Neural cell (in vitro differentiated cells): Measurements from ENCODE around the gene BFSP1. TPM values are rescaled to one million over a fixed set of nuclear protein-coding genes. Genes with fewer than 3 reads are reported as not detected.

Experiments
- H2AFZ ChIP-seq: fragments of 200-600, 300-800 bp; sonication (generic), shearing (Covaris generic); 2 replicates; pipeline ENCODE4 v1.6.0; 2014; ENCODE audit warnings: low read depth, mild to moderate bottlenecking, antibody characterized with exemption, low read length, moderate library complexity
- H3F3A ChIP-seq: fragments of 200-600 bp; shearing (Covaris generic); 2 replicates; pipeline ENCODE4 v1.6.1; 2016; ENCODE audit warnings: mild to moderate bottlenecking, moderate library complexity, mixed read lengths, antibody characterized with exemption, low read length; ENCODE audit not compliant: insufficient read depth, poor library complexity, severe bottlenecking
- H3K27ac ChIP-seq: fragments of 200-600, 300-800 bp; sonication (generic), shearing (Covaris generic); 2 replicates; pipeline ENCODE4 v1.5.1; 2014; ENCODE audit warnings: mild to moderate bottlenecking, low read length, moderate library complexity
- H3K27me3 ChIP-seq: fragments of 300-800, 200-600 bp; sonication (generic), shearing (Covaris generic); 2 replicates; pipeline ENCODE4 v1.6.0; 2014; ENCODE audit warnings: mild to moderate bottlenecking, low read depth, low read length, moderate library complexity; ENCODE audit not compliant: insufficient read depth
- H3K36me3 ChIP-seq: fragments of 300-800, 200-600 bp; sonication (generic), shearing (Covaris generic); 2 replicates; pipeline ENCODE4 v1.5.1; 2014; ENCODE audit warnings: mild to moderate bottlenecking, antibody characterized with exemption, low read length, moderate library complexity; ENCODE audit not compliant: insufficient read depth
- H3K4me2 ChIP-seq: fragments of 300-800, 200-600 bp; sonication (generic), shearing (Covaris generic); 2 replicates; pipeline ENCODE4 v1.6.0; 2014; ENCODE audit warnings: mild to moderate bottlenecking, low read length
- H3K4me3 ChIP-seq: fragments of 300-800, 200-600 bp; sonication (generic), shearing (Covaris generic); 2 replicates; pipeline ENCODE4 v1.5.1; 2014; ENCODE audit warnings: mild to moderate bottlenecking, low read length, moderate library complexity
- H3K79me2 ChIP-seq: fragments of 200-600 bp; shearing (Covaris generic); replicated peaks from 2 replicates; pipeline ENCODE4 v1.6.0; 2014; ENCODE audit warnings: mild to moderate bottlenecking, low read length, moderate library complexity; ENCODE audit not compliant: insufficient read depth
- H3K9ac ChIP-seq: fragments of 300-800, 200-600 bp; sonication (generic), shearing (Covaris generic); 2 replicates; pipeline ENCODE4 v1.6.1; 2016; ENCODE audit warnings: mild to moderate bottlenecking, low read length, mixed read lengths
- H3K9me2 ChIP-seq: fragments of 200-600 bp; shearing (Covaris generic); 2 replicates; pipeline ENCODE4 v1.6.1; 2016; ENCODE audit warnings: mild to moderate bottlenecking, low read length, mixed read lengths; ENCODE audit not compliant: insufficient read depth
- H3K9me3 ChIP-seq: fragments of 200-600, 300-800 bp; sonication (generic), shearing (Covaris generic); 2 replicates; pipeline ENCODE4 v1.6.1; 2016; ENCODE audit warnings: mild to moderate bottlenecking, mixed run types, low read length, moderate library complexity, mixed read lengths
- H4K20me1 ChIP-seq: fragments of 200-600 bp; shearing (Covaris generic); 2 replicates; pipeline ENCODE4 v1.6.1; 2016; ENCODE audit warnings: mild to moderate bottlenecking, mixed run types; ENCODE audit not compliant: insufficient read depth
- EP300 ChIP-seq: fragments of 450-650 bp; conservative IDR thresholded peaks from 2 replicates; pipeline ENCODE4 v1.6.1; 2014; ENCODE audit warnings: antibody characterized with exemption, mild to moderate bottlenecking, moderate library complexity; ENCODE audit not compliant: poor library complexity, severe bottlenecking
- EZH2 ChIP-seq: fragments of 200-600, 300-800 bp; shearing (Covaris generic), sonication (generic); IDR thresholded peaks from 2 replicates; pipeline ENCODE4 v1.6.1; 2014; ENCODE audit warnings: antibody characterized with exemption, low read length, borderline replicate concordance, mild to moderate bottlenecking; ENCODE audit not compliant: insufficient read depth, poor library complexity, severe bottlenecking
- MXI1 ChIP-seq: fragments of 450-650 bp; conservative IDR thresholded peaks from 2 replicates; pipeline ENCODE4 v1.6.1; 2014; ENCODE audit warnings: antibody characterized with exemption, mild to moderate bottlenecking; ENCODE audit not compliant: poor library complexity, severe bottlenecking
- POLR2AphosphoS5 ChIP-seq: IDR thresholded peaks from 2 replicates; pipeline ENCODE4 v1.6.1; 2012
- RAD21 ChIP-seq: fragments of 450-650 bp; conservative IDR thresholded peaks from 2 replicates; pipeline ENCODE4 v1.6.1; 2014; ENCODE audit warnings: antibody characterized with exemption, mild to moderate bottlenecking, moderate library complexity
- SMC3 ChIP-seq: fragments of 450-650 bp; conservative IDR thresholded peaks from 2 replicates; pipeline ENCODE4 v1.6.1; 2014; ENCODE audit warnings: antibody characterized with exemption, mild to moderate bottlenecking, moderate library complexity; ENCODE audit not compliant: poor library complexity
- TAF1 ChIP-seq: IDR thresholded peaks from 2 replicates; pipeline ENCODE4 v1.6.1; 2012; ENCODE audit warnings: low read depth
- polyA plus RNA-seq: library from polyadenylated mRNA; depleted of rRNA; stranded (reverse); fragments of >200 nt; gene quantifications from 2 replicates; pipeline ENCODE4 v1.2.3, GENCODE V29; 2014
- TF ChIP-seq, protein P1 (sequence below): fragments of 450-650 bp; IDR thresholded peaks from 2 replicates; pipeline ENCODE4 v1.5.1; 2014; ENCODE audit warnings: antibody characterized with exemption, mild to moderate bottlenecking, moderate library complexity; ENCODE audit not compliant: poor library complexity, severe bottlenecking
- TF ChIP-seq, protein P2 (sequence below): IDR thresholded peaks from 2 replicates; pipeline ENCODE4 v1.6.1; 2012; ENCODE audit warnings: borderline replicate concordance

Gene BFSP1
- polyA plus RNA-seq, 1 donor from 2014 or later, result 1.3 TPM

DNA sequence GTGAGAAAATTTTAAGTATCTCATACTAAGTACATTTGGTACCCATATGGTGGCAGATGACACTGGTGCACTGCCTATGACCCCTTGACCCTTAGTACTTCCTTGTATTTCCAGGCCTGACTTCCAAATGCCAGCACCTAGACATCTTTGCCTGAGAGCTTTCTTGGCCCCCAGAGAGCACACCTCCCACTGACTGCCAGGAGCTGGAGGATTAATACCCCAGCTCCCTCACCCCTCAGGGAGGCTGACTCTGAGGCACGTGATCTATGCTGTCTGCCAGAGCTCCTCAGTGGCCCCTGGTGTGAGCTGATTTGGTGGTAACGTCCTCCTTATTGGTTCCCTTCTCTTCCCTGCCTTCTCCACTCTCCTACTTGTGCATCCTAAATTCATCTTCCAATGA, 38.0 kb downstream of the BFSP1 start:
- Histone ChIP-seq H3K9me2 (no peaks in the 10 kb centered on the region), H3F3A (no peaks in the 10 kb centered on the region), H3K4me2 (no peak overlapping the region), H3K9ac (no peak overlapping the region), H3K27ac (no peak overlapping the region), H4K20me1 (no peaks in the 10 kb centered on the region), H3K27me3 (no peaks in the 10 kb centered on the region), H3K36me3 (no peaks in the 10 kb centered on the region), H3K4me3 (no peak overlapping the region), H2AFZ (no peak overlapping the region), H3K9me3 (no peaks in the 10 kb centered on the region), H3K79me2 (no peaks in the 10 kb centered on the region)
- TF ChIP-seq, protein P1, sequence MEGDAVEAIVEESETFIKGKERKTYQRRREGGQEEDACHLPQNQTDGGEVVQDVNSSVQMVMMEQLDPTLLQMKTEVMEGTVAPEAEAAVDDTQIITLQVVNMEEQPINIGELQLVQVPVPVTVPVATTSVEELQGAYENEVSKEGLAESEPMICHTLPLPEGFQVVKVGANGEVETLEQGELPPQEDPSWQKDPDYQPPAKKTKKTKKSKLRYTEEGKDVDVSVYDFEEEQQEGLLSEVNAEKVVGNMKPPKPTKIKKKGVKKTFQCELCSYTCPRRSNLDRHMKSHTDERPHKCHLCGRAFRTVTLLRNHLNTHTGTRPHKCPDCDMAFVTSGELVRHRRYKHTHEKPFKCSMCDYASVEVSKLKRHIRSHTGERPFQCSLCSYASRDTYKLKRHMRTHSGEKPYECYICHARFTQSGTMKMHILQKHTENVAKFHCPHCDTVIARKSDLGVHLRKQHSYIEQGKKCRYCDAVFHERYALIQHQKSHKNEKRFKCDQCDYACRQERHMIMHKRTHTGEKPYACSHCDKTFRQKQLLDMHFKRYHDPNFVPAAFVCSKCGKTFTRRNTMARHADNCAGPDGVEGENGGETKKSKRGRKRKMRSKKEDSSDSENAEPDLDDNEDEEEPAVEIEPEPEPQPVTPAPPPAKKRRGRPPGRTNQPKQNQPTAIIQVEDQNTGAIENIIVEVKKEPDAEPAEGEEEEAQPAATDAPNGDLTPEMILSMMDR, result no peak
- TF ChIP-seq, protein P2, sequence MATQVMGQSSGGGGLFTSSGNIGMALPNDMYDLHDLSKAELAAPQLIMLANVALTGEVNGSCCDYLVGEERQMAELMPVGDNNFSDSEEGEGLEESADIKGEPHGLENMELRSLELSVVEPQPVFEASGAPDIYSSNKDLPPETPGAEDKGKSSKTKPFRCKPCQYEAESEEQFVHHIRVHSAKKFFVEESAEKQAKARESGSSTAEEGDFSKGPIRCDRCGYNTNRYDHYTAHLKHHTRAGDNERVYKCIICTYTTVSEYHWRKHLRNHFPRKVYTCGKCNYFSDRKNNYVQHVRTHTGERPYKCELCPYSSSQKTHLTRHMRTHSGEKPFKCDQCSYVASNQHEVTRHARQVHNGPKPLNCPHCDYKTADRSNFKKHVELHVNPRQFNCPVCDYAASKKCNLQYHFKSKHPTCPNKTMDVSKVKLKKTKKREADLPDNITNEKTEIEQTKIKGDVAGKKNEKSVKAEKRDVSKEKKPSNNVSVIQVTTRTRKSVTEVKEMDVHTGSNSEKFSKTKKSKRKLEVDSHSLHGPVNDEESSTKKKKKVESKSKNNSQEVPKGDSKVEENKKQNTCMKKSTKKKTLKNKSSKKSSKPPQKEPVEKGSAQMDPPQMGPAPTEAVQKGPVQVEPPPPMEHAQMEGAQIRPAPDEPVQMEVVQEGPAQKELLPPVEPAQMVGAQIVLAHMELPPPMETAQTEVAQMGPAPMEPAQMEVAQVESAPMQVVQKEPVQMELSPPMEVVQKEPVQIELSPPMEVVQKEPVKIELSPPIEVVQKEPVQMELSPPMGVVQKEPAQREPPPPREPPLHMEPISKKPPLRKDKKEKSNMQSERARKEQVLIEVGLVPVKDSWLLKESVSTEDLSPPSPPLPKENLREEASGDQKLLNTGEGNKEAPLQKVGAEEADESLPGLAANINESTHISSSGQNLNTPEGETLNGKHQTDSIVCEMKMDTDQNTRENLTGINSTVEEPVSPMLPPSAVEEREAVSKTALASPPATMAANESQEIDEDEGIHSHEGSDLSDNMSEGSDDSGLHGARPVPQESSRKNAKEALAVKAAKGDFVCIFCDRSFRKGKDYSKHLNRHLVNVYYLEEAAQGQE, result no peak
- TF ChIP-seq MXI1 (no peak), RAD21 (no peak), TAF1 (no peak), SMC3 (no peak), POLR2AphosphoS5 (no peak), EP300 (no peak), EZH2 (no peak)

DNA sequence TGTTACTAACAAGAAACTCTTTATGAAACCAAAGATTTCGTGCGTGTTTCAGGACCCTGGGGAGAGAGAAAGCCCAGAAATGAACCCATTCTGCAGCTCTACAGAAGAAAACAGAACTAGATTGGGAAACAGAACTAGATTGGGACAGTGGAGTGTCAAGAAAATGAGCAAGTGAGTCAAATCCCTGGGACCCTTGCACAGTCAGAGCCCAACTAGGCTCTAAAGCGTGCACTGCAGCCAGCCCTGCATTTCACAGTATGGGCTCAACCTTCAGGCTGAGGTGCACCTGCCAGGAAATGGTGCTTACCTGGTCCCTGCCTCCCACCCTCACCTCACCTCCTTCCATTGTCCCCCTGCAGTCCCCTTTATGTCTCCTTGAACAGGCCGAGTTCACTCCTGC, 39.7 kb downstream of the BFSP1 start:
- Histone ChIP-seq H3K4me2 (no peak overlapping the region), H3K4me3 (no peak overlapping the region), H2AFZ (no peak overlapping the region), H3K9me3 (no peaks in the 10 kb centered on the region), H3K79me2 (no peaks in the 10 kb centered on the region), H3K36me3 (no peaks in the 10 kb centered on the region), H3K9ac (no peak overlapping the region), H3K27ac (no peak overlapping the region), H3F3A (no peaks in the 10 kb centered on the region), H4K20me1 (no peaks in the 10 kb centered on the region), H3K27me3 (no peaks in the 10 kb centered on the region), H3K9me2 (no peaks in the 10 kb centered on the region)
- TF ChIP-seq TAF1, result no peak

DNA sequence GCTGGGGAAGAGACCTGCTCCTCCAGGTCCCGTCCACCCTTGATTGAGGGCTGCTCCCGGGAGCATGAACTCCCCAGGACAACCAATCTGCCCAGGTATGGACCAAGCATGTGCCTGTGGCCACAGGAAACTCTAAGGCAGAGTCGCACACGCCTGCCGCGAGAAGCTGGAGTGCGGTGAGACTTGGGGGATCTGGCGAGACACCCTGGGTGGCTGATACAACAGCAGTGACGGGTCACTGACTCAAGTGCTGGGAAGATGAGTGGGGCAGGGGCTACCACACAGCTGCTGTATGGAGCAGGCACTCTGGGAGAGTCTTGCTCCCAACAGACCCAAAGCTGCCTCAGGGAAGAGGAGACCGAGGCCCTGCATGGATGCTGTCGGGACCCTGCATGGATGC, 40.1 kb downstream of the BFSP1 start:
- H3K79me2 ChIP-seq, result no peaks in the 10 kb centered on the region
- H3K27ac ChIP-seq, result no peak overlapping the region
- H3K4me3 ChIP-seq, result no peak overlapping the region
- no peaks in the 10 kb centered on the region for H3K36me3 ChIP-seq
- no peaks in the 10 kb centered on the region for H3F3A ChIP-seq
- no peaks in the 10 kb centered on the region for H4K20me1 ChIP-seq
- no peak for TF ChIP-seq SMC3
- TF ChIP-seq, protein P1, result no peak
- TF ChIP-seq TAF1, result no peak
- H3K4me2 ChIP-seq, result no peak overlapping the region
- no peaks in the 10 kb centered on the region for H3K27me3 ChIP-seq
- no peaks in the 10 kb centered on the region for H3K9me2 ChIP-seq
- H2AFZ ChIP-seq, result no peak overlapping the region
- H3K9ac ChIP-seq, result no peak overlapping the region
- H3K9me3 ChIP-seq, result no peaks in the 10 kb centered on the region
